PC-3 (cell line): ENCODE measurements around the gene ACTMAP. TPM values are rescaled to one million over a fixed set of nuclear protein-coding genes. Genes with fewer than 3 reads are reported as not detected.

ENCODE experiments used
- ATAC-seq: fragments of 200-7000 bp; cut with Tn5 transposase; 2 replicates; pipeline ENCODE4 v1.9.1; 2020; ENCODE audit warnings: mild to moderate bottlenecking, moderate library complexity
- BruUV-seq: library from RNA; stranded (reverse); fragments of 400-500 nt; replicated peaks from 2 replicates; lab custom pipeline; 2021; lab: Mats Ljungman, UMichigan
- CTCF ChIA-PET: fragments of 300-600 bp; sonication (Branson Sonifier 250); formaldehyde crosslinking; loops from one replicate; lab custom pipeline; 2022; ENCODE audit warnings: antibody characterized with exemption; lab: Charles Lee
- POLR2A ChIA-PET: fragments of 300-600 bp; sonication (Branson Sonifier 250); formaldehyde crosslinking; loops from one replicate; lab custom pipeline; 2022; ENCODE audit warnings: antibody characterized with exemption; ENCODE audit not compliant: unreplicated experiment; lab: Charles Lee
- DNase-seq: peaks from one replicate; pipeline ENCODE4 v3.0.0-alpha.2; 2015
- H2AFZ ChIP-seq: fragments of 300-600 bp; sonication (generic); 2 replicates; pipeline ENCODE4 v1.6.0; 2016; ENCODE audit warnings: antibody characterized with exemption, low read length
- H3F3A ChIP-seq: fragments of 300-600 bp; sonication (generic); one replicate; pipeline ENCODE4 v1.6.0; 2017; ENCODE audit warnings: antibody characterized with exemption, low read length, control low read depth, mild to moderate bottlenecking; ENCODE audit not compliant: unreplicated experiment
- H3K27ac ChIP-seq: fragments of 300-600 bp; sonication (generic); 2 replicates; pipeline ENCODE4 v1.5.1; 2016; ENCODE audit warnings: mild to moderate bottlenecking, low read length
- H3K27me3 ChIP-seq: fragments of 300-600 bp; sonication (generic); 2 replicates; pipeline ENCODE4 v1.6.1; 2016; ENCODE audit warnings: low read length, mixed read lengths
- H3K36me3 ChIP-seq: fragments of 300-600 bp; sonication (generic); 2 replicates; pipeline ENCODE4 v1.6.1; 2016; ENCODE audit warnings: low read depth, mixed run types, low read length, mixed read lengths
- H3K4me1 ChIP-seq: fragments of 300-600 bp; sonication (generic); 2 replicates; pipeline ENCODE4 v1.5.1; 2016; ENCODE audit warnings: low read length; ENCODE audit not compliant: insufficient read depth
- H3K4me2 ChIP-seq: fragments of 300-600 bp; sonication (generic); 2 replicates; pipeline ENCODE4 v1.6.0; 2016; ENCODE audit warnings: low read length
- H3K4me3 ChIP-seq: fragments of 300-600 bp; sonication (generic); 2 replicates; pipeline ENCODE4 v1.5.1; 2016; ENCODE audit warnings: mild to moderate bottlenecking, low read length, mixed read lengths
- H3K79me2 ChIP-seq: fragments of 300-600 bp; sonication (generic); 2 replicates; pipeline ENCODE4 v1.6.1; 2017; ENCODE audit warnings: low read length, mixed read lengths
- H3K9ac ChIP-seq: fragments of 300-600 bp; sonication (generic); 2 replicates; pipeline ENCODE4 v1.6.0; 2016; ENCODE audit warnings: mild to moderate bottlenecking, low read length
- H3K9me2 ChIP-seq: fragments of 300-600 bp; sonication (generic); replicated peaks from 2 replicates; pipeline ENCODE4 v1.6.1; 2016; ENCODE audit warnings: mixed run types, low read length, mixed read lengths
- H3K9me3 ChIP-seq: fragments of 300-600 bp; sonication (generic); 2 replicates; pipeline ENCODE4 v1.6.1; 2016; ENCODE audit warnings: low read length, mixed read lengths
- H4K20me1 ChIP-seq: fragments of 300-600 bp; sonication (generic); 2 replicates; pipeline ENCODE4 v1.6.1; 2016; ENCODE audit warnings: low read length, mixed read lengths
- EZH2 ChIP-seq: fragments of 300-600 bp; sonication (generic); IDR thresholded peaks from one replicate; pipeline ENCODE4 v1.6.1; 2017; ENCODE audit warnings: antibody characterized with exemption, mild to moderate bottlenecking, low read length; ENCODE audit not compliant: unreplicated experiment
- EZH2phosphoT487 ChIP-seq: fragments of 300-600 bp; sonication (generic); IDR thresholded peaks from 2 replicates; pipeline ENCODE4 v1.6.1; 2018; ENCODE audit warnings: mild to moderate bottlenecking, antibody characterized with exemption, low read length, borderline replicate concordance
- intact Hi-C: fragments of 100-400 bp; cut with micrococcal nuclease; formaldehyde crosslinking; loops from 2 replicates; pipeline ENCODE4 v1.9.0; 2023
- total RNA-seq: library from RNA; depleted of rRNA; stranded (reverse); fragments of >200 nt; gene quantifications from 2 replicates; pipeline ENCODE4 v1.2.3, GENCODE V29; 2014
- TF ChIP-seq, protein P1 (sequence below): fragments of 300-600 bp; sonication (generic); conservative IDR thresholded peaks from 2 replicates; pipeline ENCODE4 v1.5.1; 2017; ENCODE audit warnings: antibody characterized with exemption, low read depth, mild to moderate bottlenecking, low read length

ACTMAP gene
- total RNA-seq, 1 experiment from 2014 or later = 0.40 TPM

DNA sequence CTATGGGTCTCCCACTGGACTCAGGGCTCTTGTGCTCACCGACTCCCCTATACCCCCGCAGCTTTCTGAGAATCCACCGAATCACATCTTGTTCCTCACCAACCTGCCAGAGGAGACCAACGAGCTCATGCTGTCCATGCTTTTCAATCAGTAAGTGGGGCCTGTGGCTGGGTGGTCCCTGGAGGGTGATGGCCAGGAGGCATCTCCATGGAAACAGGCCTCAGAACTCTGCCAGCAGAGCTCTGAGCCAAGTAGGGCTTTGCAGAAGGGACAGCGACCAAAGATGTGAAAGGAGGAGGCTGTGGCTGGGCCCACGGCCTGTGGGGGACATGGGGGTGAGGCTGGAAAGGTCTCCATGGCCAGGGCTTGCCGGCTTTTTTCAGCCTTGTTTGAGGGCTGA, 13.2 kb upstream of the ACTMAP start:
- no peak overlapping the region for H2AFZ ChIP-seq
- no peaks in the 10 kb centered on the region for H3K4me1 ChIP-seq
- peaks cover 53% of the 10 kb centered on the region for H3K36me3 ChIP-seq
- no peak overlapping the region for H3K4me3 ChIP-seq
- H3K27me3 ChIP-seq = no peaks in the 10 kb centered on the region
- H3K9ac ChIP-seq = no peak overlapping the region
- TF ChIP-seq, protein P1, sequence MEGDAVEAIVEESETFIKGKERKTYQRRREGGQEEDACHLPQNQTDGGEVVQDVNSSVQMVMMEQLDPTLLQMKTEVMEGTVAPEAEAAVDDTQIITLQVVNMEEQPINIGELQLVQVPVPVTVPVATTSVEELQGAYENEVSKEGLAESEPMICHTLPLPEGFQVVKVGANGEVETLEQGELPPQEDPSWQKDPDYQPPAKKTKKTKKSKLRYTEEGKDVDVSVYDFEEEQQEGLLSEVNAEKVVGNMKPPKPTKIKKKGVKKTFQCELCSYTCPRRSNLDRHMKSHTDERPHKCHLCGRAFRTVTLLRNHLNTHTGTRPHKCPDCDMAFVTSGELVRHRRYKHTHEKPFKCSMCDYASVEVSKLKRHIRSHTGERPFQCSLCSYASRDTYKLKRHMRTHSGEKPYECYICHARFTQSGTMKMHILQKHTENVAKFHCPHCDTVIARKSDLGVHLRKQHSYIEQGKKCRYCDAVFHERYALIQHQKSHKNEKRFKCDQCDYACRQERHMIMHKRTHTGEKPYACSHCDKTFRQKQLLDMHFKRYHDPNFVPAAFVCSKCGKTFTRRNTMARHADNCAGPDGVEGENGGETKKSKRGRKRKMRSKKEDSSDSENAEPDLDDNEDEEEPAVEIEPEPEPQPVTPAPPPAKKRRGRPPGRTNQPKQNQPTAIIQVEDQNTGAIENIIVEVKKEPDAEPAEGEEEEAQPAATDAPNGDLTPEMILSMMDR = no peak
- TF ChIP-seq EZH2 (no peak), EZH2phosphoT487 (no peak)
- CTCF ChIA-PET = interaction anchor here (0.6 kb wide), 1 partner anchor 500 kb away, joined by 3 read pairs; no protein-coding TSS in a partner anchor
- peaks cover 10% of the 10 kb centered on the region for H3K79me2 ChIP-seq
- no peaks in the 10 kb centered on the region for H3F3A ChIP-seq
- ATAC-seq = no peak
- intact Hi-C loops = no loop called here
- H3K9me2 ChIP-seq = no peaks in the 10 kb centered on the region
- H3K9me3 ChIP-seq = no peaks in the 10 kb centered on the region
- POLR2A ChIA-PET = interaction anchor here (0.5 kb wide), 1 partner anchor 42 kb away, joined by 3 read pairs; no protein-coding TSS in a partner anchor
- no peaks in the 10 kb centered on the region for H4K20me1 ChIP-seq
- no TSS peak for BruUV-seq
- no peak overlapping the region for H3K27ac ChIP-seq
- DNase-seq = no peak
- no peak overlapping the region for H3K4me2 ChIP-seq

DNA sequence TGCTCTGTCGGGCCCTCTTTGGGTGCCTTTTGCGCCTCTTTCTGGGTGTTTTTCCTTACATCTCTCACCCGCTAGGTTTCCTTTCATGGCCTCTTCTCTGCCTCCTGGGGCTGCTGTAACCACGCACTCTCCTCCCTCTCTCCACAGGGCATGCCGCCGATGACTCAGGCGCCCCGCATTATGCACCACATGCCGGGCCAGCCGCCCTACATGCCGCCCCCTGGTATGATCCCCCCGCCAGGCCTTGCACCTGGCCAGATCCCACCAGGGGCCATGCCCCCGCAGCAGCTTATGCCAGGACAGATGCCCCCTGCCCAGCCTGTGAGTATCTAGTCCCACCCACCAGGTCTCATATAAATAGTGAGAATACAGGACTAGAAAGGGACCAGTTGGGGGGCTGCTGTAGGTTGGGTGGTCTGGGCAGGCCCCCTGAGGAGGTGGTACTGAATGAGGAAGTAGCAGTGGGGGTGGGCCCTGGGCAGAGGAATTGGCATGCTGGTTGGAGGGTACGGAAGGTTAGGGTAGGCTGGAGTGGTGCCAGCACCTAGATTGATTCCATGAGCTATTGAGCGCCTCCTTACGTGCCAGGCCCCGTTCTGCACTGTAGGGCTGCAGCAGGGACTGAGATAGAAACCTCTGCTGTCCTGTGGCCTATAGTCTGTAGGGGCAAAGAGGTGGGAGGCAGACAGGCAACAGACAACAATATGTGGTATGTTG, 12.6 kb upstream of the ACTMAP start:
- Histone ChIP-seq H3K36me3 (peaks cover 57% of the 10 kb centered on the region), H2AFZ (no peak overlapping the region), H3K9me2 (no peaks in the 10 kb centered on the region), H3K4me1 (no peaks in the 10 kb centered on the region), H4K20me1 (no peaks in the 10 kb centered on the region), H3F3A (no peaks in the 10 kb centered on the region), H3K27ac (no peak overlapping the region), H3K9ac (no peak overlapping the region), H3K4me3 (no peak overlapping the region), H3K79me2 (peaks cover 14% of the 10 kb centered on the region), H3K27me3 (no peaks in the 10 kb centered on the region), H3K9me3 (no peaks in the 10 kb centered on the region), H3K4me2 (no peak overlapping the region)
- ChIA-PET POLR2A (no interaction called here), CTCF (no interaction called here)
- TF ChIP-seq, protein P1 = no peak
- TF ChIP-seq EZH2phosphoT487 = no peak
- TF ChIP-seq EZH2 = no peak
- ATAC-seq = no peak
- no peak for DNase-seq
- BruUV-seq = no TSS peak
- intact Hi-C loops = no loop called here

DNA sequence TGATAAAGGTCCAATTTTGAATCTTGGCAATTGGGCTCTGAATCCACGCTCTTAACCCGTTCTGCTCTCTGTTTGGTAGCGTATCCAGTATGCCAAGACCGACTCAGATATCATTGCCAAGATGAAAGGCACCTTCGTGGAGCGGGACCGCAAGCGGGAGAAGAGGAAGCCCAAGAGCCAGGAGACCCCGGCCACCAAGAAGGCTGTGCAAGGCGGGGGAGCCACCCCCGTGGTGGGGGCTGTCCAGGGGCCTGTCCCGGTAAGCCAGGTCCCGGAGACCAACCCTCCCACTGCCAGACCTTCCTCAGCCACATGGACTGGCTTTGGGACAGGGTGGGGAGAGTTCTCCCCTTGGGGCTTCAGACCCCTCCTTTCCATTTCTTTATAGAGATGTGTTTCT, 9.1 kb upstream of the ACTMAP start:
- H3K4me3 ChIP-seq = no peak overlapping the region
- no peak overlapping the region for H3K4me2 ChIP-seq
- H3F3A ChIP-seq = no peaks in the 10 kb centered on the region
- POLR2A ChIA-PET = no interaction called here
- peaks cover 24% of the 10 kb centered on the region for H3K4me1 ChIP-seq
- H3K79me2 ChIP-seq = peaks cover 47% of the 10 kb centered on the region
- intact Hi-C loops = no loop called here
- TF ChIP-seq EZH2 = no peak
- TF ChIP-seq, protein P1 = no peak
- TF ChIP-seq EZH2phosphoT487 = no peak
- H3K9ac ChIP-seq = no peak overlapping the region
- no peaks in the 10 kb centered on the region for H3K9me3 ChIP-seq
- ATAC-seq (no peak), DNase-seq (no peak)
- H3K36me3 ChIP-seq = peaks cover 55% of the 10 kb centered on the region
- H3K27me3 ChIP-seq = no peaks in the 10 kb centered on the region
- no peak overlapping the region for H3K27ac ChIP-seq
- no peaks in the 10 kb centered on the region for H3K9me2 ChIP-seq
- no peak overlapping the region for H2AFZ ChIP-seq
- H4K20me1 ChIP-seq = peaks cover 26% of the 10 kb centered on the region
- BruUV-seq = no TSS peak
- CTCF ChIA-PET = no interaction called here
